MM.1S (cell line): Measurements from ENCODE around the gene TMC4.

Source experiments
- EZH2 ChIP-seq: fragments of 300-600 bp; sonication (generic); optimal IDR thresholded peaks from 2 replicates; pipeline ENCODE3; 2017; ENCODE audit warnings: low read depth, mild to moderate bottlenecking, antibody characterized with exemption, low read length, mixed read lengths
- TF ChIP-seq, protein P1 (sequence below): fragments of 300-600 bp; sonication (generic); IDR thresholded peaks from 2 replicates; pipeline ENCODE4 v1.5.1; 2016; ENCODE audit warnings: antibody characterized with exemption, low read length, mixed read lengths

DNA sequence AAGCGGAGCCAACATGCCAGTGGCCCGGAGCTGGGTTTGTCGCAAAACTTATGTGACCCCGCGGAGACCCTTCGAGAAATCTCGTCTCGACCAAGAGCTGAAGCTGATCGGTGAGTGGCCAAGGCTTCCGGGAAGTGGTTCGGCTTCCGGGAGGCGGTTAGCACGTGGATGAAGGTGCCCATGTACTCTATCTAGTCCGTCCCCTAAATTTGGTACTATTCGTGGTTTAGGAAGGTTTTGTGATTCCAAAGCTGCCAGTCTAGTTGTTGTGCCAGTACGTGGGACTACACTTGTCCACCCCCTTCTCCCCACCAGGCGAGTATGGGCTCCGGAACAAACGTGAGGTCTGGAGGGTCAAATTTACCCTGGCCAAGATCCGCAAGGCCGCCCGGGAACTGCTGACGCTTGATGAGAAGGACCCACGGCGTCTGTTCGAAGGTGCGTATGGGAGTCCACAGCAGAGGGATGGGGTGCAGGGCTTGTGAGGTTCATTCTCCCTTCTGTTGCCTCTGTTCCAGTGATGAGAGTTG, 28.3 kb upstream of the TMC4 start:
- TF ChIP-seq EZH2: no peak
- TF ChIP-seq, protein P1, sequence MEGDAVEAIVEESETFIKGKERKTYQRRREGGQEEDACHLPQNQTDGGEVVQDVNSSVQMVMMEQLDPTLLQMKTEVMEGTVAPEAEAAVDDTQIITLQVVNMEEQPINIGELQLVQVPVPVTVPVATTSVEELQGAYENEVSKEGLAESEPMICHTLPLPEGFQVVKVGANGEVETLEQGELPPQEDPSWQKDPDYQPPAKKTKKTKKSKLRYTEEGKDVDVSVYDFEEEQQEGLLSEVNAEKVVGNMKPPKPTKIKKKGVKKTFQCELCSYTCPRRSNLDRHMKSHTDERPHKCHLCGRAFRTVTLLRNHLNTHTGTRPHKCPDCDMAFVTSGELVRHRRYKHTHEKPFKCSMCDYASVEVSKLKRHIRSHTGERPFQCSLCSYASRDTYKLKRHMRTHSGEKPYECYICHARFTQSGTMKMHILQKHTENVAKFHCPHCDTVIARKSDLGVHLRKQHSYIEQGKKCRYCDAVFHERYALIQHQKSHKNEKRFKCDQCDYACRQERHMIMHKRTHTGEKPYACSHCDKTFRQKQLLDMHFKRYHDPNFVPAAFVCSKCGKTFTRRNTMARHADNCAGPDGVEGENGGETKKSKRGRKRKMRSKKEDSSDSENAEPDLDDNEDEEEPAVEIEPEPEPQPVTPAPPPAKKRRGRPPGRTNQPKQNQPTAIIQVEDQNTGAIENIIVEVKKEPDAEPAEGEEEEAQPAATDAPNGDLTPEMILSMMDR: no peak
